ENCODE measurements around the gene MVD.
A peak's percentile ranks its signal among the peaks of the same experiment; 100 is the strongest.
"Not testable (repeated sequence)": the region's sequence is repeated elsewhere in the genome, so short reads cannot be mapped to it uniquely, and the experiment has no call there.

MVD gene

DNA sequence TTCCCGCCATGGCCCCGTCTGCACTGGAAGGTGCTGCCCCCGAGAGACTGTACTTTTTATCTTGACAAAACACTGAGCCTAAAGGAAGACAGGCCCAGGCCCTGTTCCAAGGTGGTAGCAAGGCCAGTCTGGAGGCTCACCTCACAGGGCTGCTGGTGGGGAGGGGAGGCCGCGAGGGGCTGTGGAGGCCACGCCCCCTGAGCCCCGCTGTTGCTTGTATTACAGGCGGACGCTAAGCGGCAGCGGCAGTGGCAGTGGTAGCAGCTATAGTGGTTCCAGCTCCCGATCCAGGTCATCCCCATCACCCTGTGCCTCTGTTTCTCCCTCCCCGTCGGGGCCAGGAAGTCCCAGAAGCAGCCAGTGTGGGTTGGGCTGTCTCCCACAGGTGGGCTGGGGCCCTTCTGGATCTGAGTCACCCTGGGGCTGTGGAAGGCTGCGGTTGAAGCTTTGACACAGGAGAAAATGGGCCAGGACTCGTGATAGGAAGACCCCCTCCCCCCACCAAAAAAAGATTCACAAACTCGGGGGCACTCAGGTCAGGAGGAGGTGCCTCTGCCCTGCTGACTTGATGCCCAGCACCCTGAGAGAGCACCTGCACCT, 37.8 kb downstream of the MVD start:
- no peak for DNase-seq (ENCODE audit: low spot score)

- no peak for DNase-seq (ENCODE audit: low spot score)
These were observed 38.4 kb downstream of the MVD start for GRCh38 chr16:88624481-88624880.

DNA sequence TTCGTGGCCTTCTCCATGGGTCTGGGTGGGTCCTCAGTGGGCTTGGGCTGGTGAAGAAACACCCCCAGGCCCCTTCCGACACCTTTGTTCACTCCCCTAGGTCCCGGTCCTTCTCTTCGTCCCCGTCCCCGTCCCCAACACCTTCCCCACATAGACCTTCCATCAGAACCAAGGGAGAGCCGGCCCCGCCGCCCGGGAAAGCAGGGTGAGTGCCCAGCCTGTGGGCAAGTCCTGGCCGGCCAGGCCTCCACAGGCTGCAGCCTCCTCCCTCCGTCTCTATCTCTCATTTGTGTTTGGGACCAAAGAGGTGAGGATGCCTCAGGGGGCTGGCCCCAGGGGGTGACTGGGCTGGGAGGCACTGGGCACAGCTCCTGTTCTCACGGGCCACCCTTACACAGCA, 39.0 kb downstream of the MVD start:
- DNase-seq (ENCODE audit: low spot score): no peak

GRCh38 chr16:88622866-88623265, 40.0 kb downstream of the MVD start:
- DNase-seq (ENCODE audit: low spot score): peak; percentile 30

GRCh38 chr16:88622125-88622524, 40.8 kb downstream of the MVD start:
- no peak for DNase-seq (ENCODE audit: low spot score)

- no peak for DNase-seq (ENCODE audit: low spot score)
These were observed 42.8 kb downstream of the MVD start for GRCh38 chr16:88619859-88620815.

- DNase-seq (ENCODE audit: low spot score): no peak
These were observed 43.8 kb downstream of the MVD start for GRCh38 chr16:88618956-88619667.

DNA sequence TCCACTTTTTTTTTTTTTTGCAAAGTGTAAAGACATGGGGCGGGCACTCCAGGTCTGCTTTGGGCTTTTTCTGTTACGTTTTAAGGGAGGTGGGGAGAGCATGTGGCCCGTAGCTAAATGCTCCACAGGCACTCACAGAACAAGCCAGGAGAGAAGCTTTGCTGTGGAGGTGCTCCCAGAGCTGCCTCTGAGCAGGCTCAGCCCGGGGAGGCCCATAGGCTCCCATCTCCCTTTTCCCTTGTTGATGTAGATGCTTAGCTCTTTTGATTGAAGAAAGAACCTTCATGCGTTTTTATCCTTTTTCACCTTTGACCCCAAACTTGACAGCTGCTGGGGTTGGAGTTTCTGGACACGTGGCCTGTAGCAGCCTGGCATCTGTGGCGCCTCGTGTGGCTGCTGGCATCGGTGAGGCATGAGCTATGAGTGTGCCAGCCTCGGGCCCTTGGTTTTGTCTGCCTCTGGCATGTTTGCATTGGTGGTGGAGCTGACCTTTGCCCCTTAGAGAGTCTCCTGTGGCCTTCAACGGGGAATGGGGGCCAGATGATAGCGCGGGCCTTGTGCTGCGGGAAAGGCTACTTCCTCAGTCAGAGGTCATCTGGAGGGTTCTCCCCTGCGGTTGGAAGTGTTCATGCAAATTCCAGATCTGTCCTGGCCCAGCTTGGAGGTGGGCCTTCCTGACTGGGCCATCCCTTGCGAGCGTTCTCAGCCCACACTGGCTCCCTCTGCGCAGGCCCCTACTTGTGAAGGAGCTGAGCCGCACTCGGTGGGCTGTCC, 44.5 kb downstream of the MVD start:
- no peak for DNase-seq (ENCODE audit: low spot score)

- DNase-seq (ENCODE audit: low spot score): no peak
These were observed 45.4 kb downstream of the MVD start for GRCh38 chr16:88617268-88618031.

DNA sequence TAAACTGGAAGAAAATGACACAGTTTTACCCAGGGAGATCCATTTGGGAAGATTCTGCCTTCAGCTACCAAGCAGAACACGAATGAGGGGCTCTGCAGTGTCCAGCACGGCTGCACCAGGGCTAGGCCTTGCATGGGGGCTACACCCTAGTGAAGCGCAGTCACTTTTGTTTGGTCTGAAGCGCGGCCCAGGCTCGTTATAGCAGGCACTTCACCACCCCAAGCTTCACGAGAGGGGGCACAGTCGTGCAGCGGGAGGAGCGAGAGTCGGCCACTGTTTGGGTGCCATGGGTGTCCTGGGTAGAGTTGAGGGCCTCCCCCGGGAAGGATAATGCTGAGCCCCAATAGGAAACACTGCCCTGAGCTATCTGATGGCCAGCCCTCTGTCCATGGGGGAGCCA, 46.2 kb downstream of the MVD start:
- DNase-seq (ENCODE audit: low spot score): no peak

DNA sequence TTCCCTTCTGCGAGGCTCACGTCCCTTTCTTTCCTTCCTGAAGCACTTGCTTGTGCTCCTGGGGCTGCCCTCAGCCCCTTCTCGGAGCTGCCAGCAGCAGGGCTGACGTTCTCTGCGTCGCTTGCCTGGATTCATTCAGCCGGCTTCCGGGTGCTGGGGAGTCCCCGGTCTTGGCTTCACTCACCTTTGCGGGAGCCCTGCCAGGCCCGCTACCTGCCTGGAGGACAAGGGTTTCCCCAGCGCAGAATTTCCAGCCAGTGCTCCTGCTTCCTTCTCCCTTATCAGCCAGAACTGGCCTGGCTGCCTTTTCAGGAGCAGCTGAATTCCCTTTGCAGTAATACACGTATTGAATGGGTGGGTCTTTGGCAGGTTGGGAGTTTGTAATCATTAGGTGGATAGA, 46.6 kb downstream of the MVD start:
- no peak for DNase-seq (ENCODE audit: low spot score)

DNA sequence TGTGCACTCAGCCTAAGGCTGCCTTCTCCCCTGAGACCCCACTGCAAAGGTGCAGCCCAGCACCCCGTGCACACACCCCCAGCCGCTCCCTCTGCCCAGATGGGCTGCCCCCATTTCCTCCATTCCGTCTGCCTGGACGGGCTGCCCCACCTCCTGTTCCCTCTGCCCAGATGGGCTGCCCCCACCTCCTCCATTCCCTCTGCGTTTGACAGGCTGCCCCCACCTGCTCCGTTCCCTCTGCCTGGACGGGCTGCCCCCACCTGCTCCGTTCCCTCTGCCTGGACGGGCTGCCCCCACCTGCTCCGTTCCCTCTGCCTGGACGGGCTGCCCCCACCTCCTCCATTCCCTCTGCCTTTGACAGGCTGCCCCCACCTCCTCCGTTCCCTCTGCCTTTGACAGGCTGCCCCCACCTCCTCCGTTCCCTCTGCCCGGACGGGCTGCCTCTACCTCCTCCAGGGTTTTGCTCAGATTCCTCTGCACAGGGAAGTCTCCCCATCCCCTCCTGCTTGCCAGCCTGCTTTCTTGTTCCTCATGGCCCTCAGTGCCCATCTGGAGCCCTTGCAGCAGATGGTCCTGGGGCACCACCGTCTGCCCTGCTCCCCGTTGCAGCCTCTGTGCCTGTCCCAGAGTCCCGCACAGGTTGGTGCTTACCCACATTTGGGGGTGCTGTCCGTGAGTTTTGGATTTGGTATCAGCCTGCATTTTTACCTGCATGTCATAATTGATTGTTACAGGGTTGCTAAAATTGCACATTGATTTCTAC, 47.9 kb downstream of the MVD start:
- no peak for DNase-seq (ENCODE audit: low spot score)

GRCh38 chr16:88613911-88614817, 48.7 kb downstream of the MVD start:
- DNase-seq (ENCODE audit: low spot score): no peak

- DNase-seq (ENCODE audit: low spot score): no peak
These were observed 49.6 kb downstream of the MVD start for GRCh38 chr16:88613293-88613692.

DNA sequence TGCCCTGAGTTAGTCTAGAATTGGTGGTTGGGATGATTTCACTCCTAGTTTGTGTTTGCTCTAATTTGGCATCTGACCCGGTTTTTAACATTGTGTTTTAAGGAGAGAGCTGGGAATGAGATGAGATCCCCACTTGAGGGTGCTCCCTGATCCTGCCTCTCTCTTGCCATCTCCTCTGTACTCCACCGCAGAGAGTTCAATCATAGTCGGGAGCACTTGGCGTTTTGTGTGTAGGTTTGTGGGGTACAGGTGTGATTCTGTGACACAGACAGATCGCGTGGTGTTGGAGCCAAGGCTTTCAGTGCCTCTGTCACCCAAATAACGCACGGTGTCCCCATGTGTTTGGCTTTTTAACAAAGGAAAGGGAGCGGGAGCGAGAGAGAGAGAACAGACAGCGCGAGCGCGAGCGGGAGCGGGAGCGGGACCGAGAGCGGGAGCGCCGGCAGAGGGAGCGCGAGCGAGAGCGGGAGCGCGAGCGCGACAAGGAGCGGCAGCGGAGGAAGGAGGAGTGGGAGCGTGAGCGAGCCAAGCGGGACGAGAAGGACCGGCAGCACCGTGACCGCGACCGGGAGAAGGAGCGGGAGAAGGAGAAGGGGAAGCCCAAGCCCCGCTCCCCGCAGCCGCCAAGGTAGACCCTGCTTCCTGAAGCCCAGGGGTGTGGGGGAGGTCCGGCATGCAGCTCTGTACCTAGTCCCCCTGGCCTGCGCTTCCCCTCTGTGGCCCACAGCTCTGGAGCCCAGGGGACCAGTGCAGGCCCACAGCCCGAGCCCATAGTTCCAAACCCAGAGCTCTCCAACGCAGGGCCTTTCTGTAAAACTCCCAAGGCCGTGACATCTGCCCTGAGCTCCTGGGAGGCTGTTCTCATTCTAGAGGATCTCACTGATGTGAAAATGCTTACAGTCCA, 51.7 kb downstream of the MVD start:
- peak; percentile 51 for DNase-seq (ENCODE audit: low spot score)

DNA sequence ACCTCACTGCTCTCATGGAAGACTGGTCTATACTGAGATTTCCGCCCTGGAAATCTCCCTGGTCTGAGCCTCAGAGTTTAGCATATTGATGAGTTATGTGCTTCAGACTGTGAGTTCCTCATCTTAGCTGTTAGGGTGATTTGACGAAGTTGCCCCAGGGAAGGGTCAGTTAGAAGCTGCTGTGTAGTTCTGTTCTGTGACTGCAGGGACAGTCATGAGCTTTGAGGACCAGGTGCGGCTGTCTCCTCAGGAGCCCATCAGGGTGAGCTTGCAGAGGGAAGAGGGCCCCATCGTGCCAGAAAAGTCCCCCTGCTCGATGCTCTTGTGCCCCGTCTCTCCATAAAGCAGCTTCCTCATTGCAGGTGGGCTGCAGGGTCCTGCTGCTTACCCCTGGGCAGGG, 52.8 kb downstream of the MVD start:
- no peak for DNase-seq (ENCODE audit: low spot score)

DNA sequence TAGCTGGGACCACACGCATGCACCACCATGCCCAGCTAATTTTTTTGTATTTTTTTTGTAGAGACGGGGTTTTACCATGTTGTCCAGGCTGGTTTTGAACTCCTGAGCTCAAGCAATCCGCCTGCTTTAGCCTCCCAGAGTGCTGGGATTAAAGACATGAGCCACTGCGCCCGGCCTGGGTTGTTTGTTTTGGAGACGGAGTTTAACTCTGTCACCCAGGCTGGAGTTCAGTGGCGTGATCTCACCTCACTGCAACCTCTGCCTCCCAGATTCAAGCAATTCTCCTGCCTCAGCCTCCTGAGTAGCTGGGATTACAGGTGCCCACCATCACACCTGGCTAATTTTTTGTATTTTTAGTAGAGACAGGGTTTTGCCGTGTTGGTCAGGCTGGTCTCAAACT, 53.5 kb downstream of the MVD start:
- DNase-seq (ENCODE audit: low spot score): not testable (repeated sequence)

GRCh38 chr16:88608076-88608475, 54.8 kb downstream of the MVD start:
- no peak for DNase-seq (ENCODE audit: low spot score)

Data from Ammon's horn (tissue), 1 donor.